ENCODE results near the gene HSPA1L. TPM values are rescaled to one million over a fixed set of nuclear protein-coding genes. Genes with fewer than 3 reads are reported as not detected.
"Not testable (repeated sequence)": the region's sequence is repeated elsewhere in the genome, so short reads cannot be mapped to it uniquely, and the experiment has no call there.

The HSPA1L gene
- total and polyA plus RNA-seq, 2 donors from 2014 or later = 1.7 to 2.3 TPM

GRCh38 chr6:31825553-31825952, 10.5 kb upstream of the HSPA1L start:
- TF ChIP-seq CTCF (IDR thresholded peaks at IDR 0.05; ENCODE audit: borderline replicate concordance, extremely low read depth, insufficient read depth) = no peak
- intact Hi-C loops (cut with DNase I) = no loop called here
- peak overlapping the region in 1 of 3 donors; percentile 61 for H3K9ac ChIP-seq (ENCODE audit: low read length in 3 of 3)
- H3K27me3 ChIP-seq (ENCODE audit: control insufficient read depth, insufficient read depth, low read length) = no peaks in the 10 kb centered on the region
- DNase-seq = no peak
- no peak for FAIRE-seq
- peaks cover 5 to 17% (median 11%) of the 10 kb centered on the region in 3 donors for H3K4me1 ChIP-seq (ENCODE audit: control insufficient read depth in 2 of 3, insufficient read depth in 2 of 3, low read depth in 1 of 3, low read length in 3 of 3)
- H3K36me3 ChIP-seq (ENCODE audit: control insufficient read depth in 2 of 3, insufficient read depth in 3 of 3, low read length in 3 of 3) = no peaks in the 10 kb centered on the region
- H3K27ac ChIP-seq (ENCODE audit: low read depth in 2 of 2, low read length in 2 of 2) = peak overlapping the region; percentile 99 to 100
- no peak overlapping the region for H3K4me3 ChIP-seq (ENCODE audit: low read length in 3 of 3)
- H3K9me3 ChIP-seq (ENCODE audit: control insufficient read depth in 2 of 3, insufficient read depth in 1 of 3, low read length in 3 of 3) = no peaks in the 10 kb centered on the region

GRCh38 chr6:31823592-31824196, 8.6 kb upstream of the HSPA1L start:
- H3K9me3 ChIP-seq (ENCODE audit: control insufficient read depth in 2 of 3, insufficient read depth in 1 of 3, low read length in 3 of 3); intact Hi-C loops (cut with DNase I); H3K27me3 ChIP-seq (ENCODE audit: control insufficient read depth, insufficient read depth, low read length); FAIRE-seq; H3K4me3 ChIP-seq (ENCODE audit: low read length in 3 of 3); H3K9ac ChIP-seq (ENCODE audit: low read length in 3 of 3); H3K36me3 ChIP-seq (ENCODE audit: control insufficient read depth in 2 of 3, insufficient read depth in 3 of 3, low read length in 3 of 3): not testable (repeated sequence)
- DNase-seq = peak in 1 of 5 donors; percentile 20
- peaks cover 5 to 17% (median 14%) of the 10 kb centered on the region in 3 donors for H3K4me1 ChIP-seq (ENCODE audit: control insufficient read depth in 2 of 3, insufficient read depth in 2 of 3, low read depth in 1 of 3, low read length in 3 of 3)
- peak overlapping the region in 1 of 2 donors; percentile 6 for H3K27ac ChIP-seq (ENCODE audit: low read depth in 2 of 2, low read length in 2 of 2)

- Histone ChIP-seq H3K9ac (ENCODE audit: low read length in 3 of 3) (peak overlapping the region; percentile 80 to 100 (median 100)), H3K9me3 (ENCODE audit: control insufficient read depth in 2 of 3, insufficient read depth in 1 of 3, low read length in 3 of 3) (no peaks in the 10 kb centered on the region), H3K27ac (ENCODE audit: low read depth in 2 of 2, low read length in 2 of 2) (peak overlapping the region; percentile 99 to 100), H3K4me3 (ENCODE audit: low read length in 3 of 3) (peak overlapping the region; percentile 73 to 87 (median 85)), H3K36me3 (ENCODE audit: control insufficient read depth in 2 of 3, insufficient read depth in 3 of 3, low read length in 3 of 3) (no peaks in the 10 kb centered on the region), H3K4me1 (ENCODE audit: control insufficient read depth in 2 of 3, insufficient read depth in 2 of 3, low read depth in 1 of 3, low read length in 3 of 3) (peaks cover 5 to 22% (median 18%) of the 10 kb centered on the region in 3 donors), H3K27me3 (ENCODE audit: control insufficient read depth, insufficient read depth, low read length) (no peaks in the 10 kb centered on the region)
- no peak for TF ChIP-seq CTCF (IDR thresholded peaks at IDR 0.05; ENCODE audit: borderline replicate concordance, extremely low read depth, insufficient read depth)
- intact Hi-C loops (cut with DNase I) = no loop called here
- FAIRE-seq (no peak), DNase-seq (peak; percentile 78 to 92 (median 86))
Observed at GRCh38 chr6:31822036-31822821, 7.1 kb upstream of the HSPA1L start.

Data from kidney (tissue), 14 donors.